ENCODE data around the gene COL4A2. TPM values are rescaled to one million over a fixed set of nuclear protein-coding genes. Genes with fewer than 3 reads are reported as not detected.

COL4A2 gene
- total RNA-seq, 1 donor: 0.21 TPM

- Histone ChIP-seq H3K9me3 (ENCODE audit: low read depth, low read length) (no peaks in the 10 kb centered on the region), H3K27me3 (ENCODE audit: insufficient read depth, low read length) (peaks cover 23% of the 10 kb centered on the region), H3K4me3 (ENCODE audit: low read length) (no peak overlapping the region), H3K4me1 (ENCODE audit: insufficient read depth, low read length) (no peaks in the 10 kb centered on the region)
Measured at GRCh38 chr13:110399801-110400200, 92.7 kb downstream of the COL4A2 start.

DNA sequence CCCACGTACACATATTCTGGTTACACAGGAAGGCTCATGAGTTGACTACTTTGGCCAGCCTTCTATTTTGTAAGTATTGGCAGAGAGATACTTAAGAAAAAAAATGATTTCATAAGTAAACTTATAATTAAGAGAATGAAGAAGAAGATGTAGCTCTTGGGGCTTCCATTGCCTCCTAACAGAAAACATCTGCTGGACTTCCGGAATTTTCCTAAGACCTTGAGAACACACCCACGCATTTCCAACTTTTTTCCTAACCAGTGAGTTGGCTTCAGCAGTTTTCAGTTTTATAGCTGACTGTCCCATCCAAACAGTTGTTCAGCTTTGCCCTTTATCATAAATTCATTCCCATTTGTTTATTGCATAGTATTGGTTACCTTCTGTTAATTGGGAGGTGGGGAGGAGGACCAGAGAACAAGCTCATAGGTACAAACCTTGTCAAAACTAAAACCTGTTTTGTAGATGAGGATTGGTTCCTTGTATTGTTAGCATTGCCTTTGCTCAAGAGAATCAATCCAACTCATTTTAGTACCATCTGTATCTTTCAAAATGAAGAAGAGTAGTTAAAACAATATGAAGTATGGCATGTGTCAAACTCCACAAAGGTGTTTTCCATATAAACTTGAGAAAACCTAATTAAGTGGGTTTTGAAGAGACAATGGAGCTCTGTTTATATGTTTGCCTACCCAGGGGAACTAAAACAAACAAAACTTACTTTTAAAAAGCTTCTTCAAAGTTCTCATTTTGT, 93.9 kb downstream of the COL4A2 start:
- Histone ChIP-seq H3K4me1 (ENCODE audit: insufficient read depth, low read length) (no peaks in the 10 kb centered on the region), H3K9me3 (ENCODE audit: low read depth, low read length) (no peaks in the 10 kb centered on the region), H3K27me3 (ENCODE audit: insufficient read depth, low read length) (peaks cover 23% of the 10 kb centered on the region), H3K4me3 (ENCODE audit: low read length) (no peak overlapping the region)

DNA sequence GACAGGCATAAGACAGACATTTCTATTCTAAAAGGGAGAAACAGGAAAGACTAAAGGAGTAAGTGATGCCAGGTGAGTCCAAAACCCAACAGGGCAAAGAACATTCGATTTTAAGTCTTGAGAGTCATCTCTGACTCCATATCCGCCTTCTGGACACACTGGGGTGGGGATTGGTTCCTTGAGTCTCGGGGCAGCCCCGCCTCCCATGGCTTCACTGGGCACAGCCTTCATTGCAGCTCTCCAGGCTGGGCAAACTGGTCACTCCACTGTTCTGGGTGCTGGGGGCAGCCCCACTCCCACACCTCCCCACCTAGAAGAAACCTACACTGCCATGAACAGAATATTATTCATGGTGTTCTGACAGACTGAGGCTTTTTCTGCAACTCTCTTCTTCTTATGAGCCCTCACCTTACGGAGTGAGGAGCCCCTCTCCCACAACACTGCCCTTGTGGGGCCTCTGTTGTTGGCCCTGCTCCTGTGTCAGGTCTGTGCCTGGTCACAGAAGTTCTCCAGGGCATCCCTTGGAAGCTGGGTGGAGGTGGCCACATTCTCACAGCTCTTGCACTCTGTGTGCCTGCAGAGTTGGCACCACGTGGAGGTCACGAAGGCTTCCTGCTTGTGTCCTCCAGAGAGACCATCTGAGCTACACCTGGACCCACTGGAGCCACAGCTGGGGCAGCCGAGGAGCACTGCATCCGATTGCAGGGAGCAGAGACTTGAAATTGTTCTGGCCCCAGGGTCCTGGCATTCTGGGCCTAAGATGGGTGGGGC, 95.4 kb downstream of the COL4A2 start:
- no peaks in the 10 kb centered on the region for H3K9me3 ChIP-seq (ENCODE audit: low read depth, low read length)
- H3K4me3 ChIP-seq (ENCODE audit: low read length): no peak overlapping the region
- no peaks in the 10 kb centered on the region for H3K4me1 ChIP-seq (ENCODE audit: insufficient read depth, low read length)
- peaks cover 23% of the 10 kb centered on the region for H3K27me3 ChIP-seq (ENCODE audit: insufficient read depth, low read length)

DNA sequence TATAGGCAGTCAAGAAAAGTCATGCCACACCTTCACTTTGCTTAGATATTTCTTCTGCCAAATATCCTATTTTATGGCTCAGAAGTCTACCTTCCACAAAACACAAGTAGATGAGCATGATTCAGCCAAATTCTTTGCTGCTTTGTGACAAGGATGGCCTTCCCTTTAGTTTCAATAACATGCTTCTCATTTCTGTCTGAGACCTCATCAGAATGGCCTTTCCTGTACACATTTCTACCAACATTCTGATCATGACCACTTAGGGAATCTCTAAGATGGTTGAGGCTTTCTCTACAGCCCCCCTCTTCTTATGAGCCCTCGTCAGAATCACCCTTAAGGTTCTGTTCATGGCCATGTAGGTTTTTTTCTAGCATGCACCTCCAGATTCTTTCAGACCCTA, 96.2 kb downstream of the COL4A2 start:
- H3K4me3 ChIP-seq (ENCODE audit: low read length): no peak overlapping the region
- H3K27me3 ChIP-seq (ENCODE audit: insufficient read depth, low read length): peaks cover 18% of the 10 kb centered on the region
- no peaks in the 10 kb centered on the region for H3K9me3 ChIP-seq (ENCODE audit: low read depth, low read length)
- no peaks in the 10 kb centered on the region for H3K4me1 ChIP-seq (ENCODE audit: insufficient read depth, low read length)

DNA sequence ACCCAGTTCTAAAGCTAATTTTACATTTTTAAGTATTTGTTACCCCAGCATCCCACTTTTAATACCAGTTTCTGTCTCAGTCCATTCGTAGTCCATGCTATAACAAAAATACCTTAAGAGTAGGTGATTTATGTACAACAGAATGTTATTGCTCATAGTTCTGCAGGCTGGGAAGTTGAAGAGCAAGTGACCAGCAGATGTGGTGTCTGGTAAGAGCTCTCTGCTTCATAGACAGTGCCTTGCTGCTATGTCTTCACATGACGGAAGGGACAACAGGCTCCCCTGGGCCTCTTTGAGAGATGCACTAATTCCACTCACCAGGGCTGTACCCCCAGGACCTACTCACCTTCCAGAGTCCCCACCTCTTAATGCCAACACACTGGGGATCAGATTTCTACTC, 96.6 kb downstream of the COL4A2 start:
- no peaks in the 10 kb centered on the region for H3K4me1 ChIP-seq (ENCODE audit: insufficient read depth, low read length)
- H3K4me3 ChIP-seq (ENCODE audit: low read length): no peak overlapping the region
- peaks cover 18% of the 10 kb centered on the region for H3K27me3 ChIP-seq (ENCODE audit: insufficient read depth, low read length)
- H3K9me3 ChIP-seq (ENCODE audit: low read depth, low read length): no peaks in the 10 kb centered on the region

DNA sequence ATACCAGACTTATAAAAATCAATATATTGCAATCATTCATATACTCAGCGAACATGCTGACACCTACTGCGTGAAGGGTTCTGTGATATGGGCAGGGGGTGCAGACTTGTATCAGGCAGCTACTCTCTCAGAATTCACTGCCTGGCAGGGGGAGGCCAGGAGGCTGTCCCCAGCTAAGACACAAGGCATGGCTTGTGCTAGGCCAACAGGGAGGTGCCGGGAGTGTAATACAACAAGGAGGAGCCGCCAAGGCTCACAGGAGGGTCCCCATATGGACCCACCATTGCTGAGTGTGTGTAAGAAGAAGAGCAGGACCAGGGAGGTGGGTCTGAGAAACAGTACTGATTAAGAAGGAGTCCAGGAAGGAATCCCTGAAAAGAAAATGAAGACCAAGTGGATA, 97.2 kb downstream of the COL4A2 start:
- Histone ChIP-seq H3K27me3 (ENCODE audit: insufficient read depth, low read length) (peaks cover 12% of the 10 kb centered on the region), H3K4me3 (ENCODE audit: low read length) (no peak overlapping the region), H3K4me1 (ENCODE audit: insufficient read depth, low read length) (no peaks in the 10 kb centered on the region), H3K9me3 (ENCODE audit: low read depth, low read length) (no peaks in the 10 kb centered on the region)

GRCh38 chr13:110405597-110406450, 98.7 kb downstream of the COL4A2 start:
- no peaks in the 10 kb centered on the region for H3K4me1 ChIP-seq (ENCODE audit: insufficient read depth, low read length)

DNA sequence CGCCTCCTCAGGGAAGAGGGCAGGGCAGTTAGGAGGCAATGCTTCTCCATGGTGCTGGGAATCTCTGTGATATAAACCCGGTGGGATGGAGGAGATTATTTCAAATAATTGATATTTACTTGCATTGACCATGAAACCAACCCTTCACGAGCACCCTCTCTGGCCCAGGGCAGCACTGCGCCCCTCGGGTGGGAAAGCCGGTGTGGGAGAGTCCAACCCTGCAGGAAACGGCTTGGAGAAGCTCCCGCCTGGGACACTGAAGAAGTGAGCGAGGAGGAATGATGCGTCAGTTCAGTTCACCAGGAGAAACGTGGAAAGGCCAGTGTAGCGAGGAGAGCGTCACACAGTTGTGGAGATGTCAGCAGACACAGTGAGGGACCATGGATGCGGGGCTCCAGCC, 99.9 kb downstream of the COL4A2 start:
- Histone ChIP-seq H3K4me1 (ENCODE audit: insufficient read depth, low read length) (no peaks in the 10 kb centered on the region), H3K9me3 (ENCODE audit: low read depth, low read length) (no peaks in the 10 kb centered on the region), H3K4me3 (ENCODE audit: low read length) (no peak overlapping the region), H3K27me3 (ENCODE audit: insufficient read depth, low read length) (peaks cover 15% of the 10 kb centered on the region)

More at GRCh38 chr13:110405597-110406450, 98.7 kb downstream of the COL4A2 start:
- H3K9me3 ChIP-seq (ENCODE audit: low read depth, low read length): no peaks in the 10 kb centered on the region
- no peak overlapping the region for H3K4me3 ChIP-seq (ENCODE audit: low read length)
- H3K27me3 ChIP-seq (ENCODE audit: insufficient read depth, low read length): peaks cover 8% of the 10 kb centered on the region

- Histone ChIP-seq H3K4me1 (ENCODE audit: insufficient read depth, low read length) (no peaks in the 10 kb centered on the region), H3K9me3 (ENCODE audit: low read depth, low read length) (no peaks in the 10 kb centered on the region), H3K4me3 (ENCODE audit: low read length) (no peak overlapping the region), H3K27me3 (ENCODE audit: insufficient read depth, low read length) (peaks cover 15% of the 10 kb centered on the region)
Measured at GRCh38 chr13:110407531-110407930, 100.4 kb downstream of the COL4A2 start.

GRCh38 chr13:110408286-110408685, 101.2 kb downstream of the COL4A2 start:
- Histone ChIP-seq H3K4me3 (ENCODE audit: low read length) (no peak overlapping the region), H3K4me1 (ENCODE audit: insufficient read depth, low read length) (no peaks in the 10 kb centered on the region), H3K9me3 (ENCODE audit: low read depth, low read length) (no peaks in the 10 kb centered on the region), H3K27me3 (ENCODE audit: insufficient read depth, low read length) (peaks cover 15% of the 10 kb centered on the region)

- H3K27me3 ChIP-seq (ENCODE audit: insufficient read depth, low read length): peaks cover 15% of the 10 kb centered on the region
Measured at GRCh38 chr13:110409581-110409992, 102.5 kb downstream of the COL4A2 start.

DNA sequence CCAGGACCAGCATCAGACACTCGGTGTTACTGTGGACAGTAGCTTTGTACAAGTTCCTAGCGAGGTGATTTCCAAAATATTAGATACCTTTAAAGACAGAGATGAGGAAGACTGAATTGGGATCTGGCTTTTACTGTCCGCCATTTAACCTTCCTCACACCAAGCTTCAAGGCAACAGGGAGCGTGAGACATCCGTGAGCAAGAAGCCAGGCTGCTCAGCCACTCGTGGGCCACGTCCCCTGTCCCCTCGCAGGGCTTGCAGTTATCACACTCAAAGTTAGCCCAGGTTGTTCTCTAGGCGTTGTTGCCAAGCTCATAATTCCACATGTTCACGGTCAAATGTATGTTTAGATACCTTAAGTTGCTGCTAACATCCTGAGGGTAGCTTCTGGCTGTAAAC, 102.9 kb downstream of the COL4A2 start:
- Histone ChIP-seq H3K4me3 (ENCODE audit: low read length) (no peak overlapping the region), H3K27me3 (ENCODE audit: insufficient read depth, low read length) (peaks cover 15% of the 10 kb centered on the region), H3K9me3 (ENCODE audit: low read depth, low read length) (no peaks in the 10 kb centered on the region), H3K4me1 (ENCODE audit: insufficient read depth, low read length) (no peaks in the 10 kb centered on the region)

More at GRCh38 chr13:110409581-110409992, 102.5 kb downstream of the COL4A2 start:
- no peaks in the 10 kb centered on the region for H3K9me3 ChIP-seq (ENCODE audit: low read depth, low read length)
- no peaks in the 10 kb centered on the region for H3K4me1 ChIP-seq (ENCODE audit: insufficient read depth, low read length)
- H3K4me3 ChIP-seq (ENCODE audit: low read length): no peak overlapping the region

- Histone ChIP-seq H3K9me3 (ENCODE audit: low read depth, low read length) (no peaks in the 10 kb centered on the region), H3K4me3 (ENCODE audit: low read length) (no peak overlapping the region), H3K4me1 (ENCODE audit: insufficient read depth, low read length) (no peaks in the 10 kb centered on the region), H3K27me3 (ENCODE audit: insufficient read depth, low read length) (peaks cover 15% of the 10 kb centered on the region)
Measured at GRCh38 chr13:110410936-110411687, 104.0 kb downstream of the COL4A2 start.

- H3K4me1 ChIP-seq (ENCODE audit: insufficient read depth, low read length): no peaks in the 10 kb centered on the region
- H3K27me3 ChIP-seq (ENCODE audit: insufficient read depth, low read length): peaks cover 15% of the 10 kb centered on the region
- H3K9me3 ChIP-seq (ENCODE audit: low read depth, low read length): no peaks in the 10 kb centered on the region
- no peak overlapping the region for H3K4me3 ChIP-seq (ENCODE audit: low read length)
Measured at GRCh38 chr13:110411688-110412059, 104.6 kb downstream of the COL4A2 start.
